Stimulated activated CD8-positive, alpha-beta memory T cell treated with anti-CD3 and anti-CD28 coated beads, Interleukin-7, amount 100 ng/mL, for 48 hours (primary cell): ENCODE measurements around the gene ZMIZ1.
"Not testable (repeated sequence)": the region's sequence is repeated elsewhere in the genome, so short reads cannot be mapped to it uniquely, and the experiment has no call there.

Experiments used
- DNase-seq, 2 donors: peaks; one replicate each; pipeline ENCODE4 v3.0.0-alpha.2; 2020; ENCODE audit warnings: low read depth in 1 of 2; ENCODE audit errors: extremely low read depth in 1 of 2

ZMIZ1 gene

DNA sequence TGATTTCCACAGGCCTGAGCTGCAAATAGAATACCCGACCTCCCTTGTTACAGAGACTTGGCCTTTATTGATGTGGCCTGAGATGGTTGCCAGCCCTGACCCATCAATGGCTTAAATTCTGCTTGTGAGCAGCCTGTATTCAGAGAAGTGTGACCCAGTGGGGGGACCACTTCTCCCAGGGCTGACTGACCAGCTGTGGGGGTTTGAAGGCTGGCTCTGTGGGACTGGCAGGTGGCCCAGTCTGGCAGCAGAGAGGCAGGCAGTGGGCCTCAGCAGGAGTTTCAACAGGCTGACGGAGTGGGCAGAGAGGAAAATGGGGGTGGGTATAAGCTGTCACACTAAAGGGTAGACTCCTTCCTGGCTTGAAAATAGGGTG, 266.3 kb downstream of the ZMIZ1 start:
- no peak for DNase-seq

DNA sequence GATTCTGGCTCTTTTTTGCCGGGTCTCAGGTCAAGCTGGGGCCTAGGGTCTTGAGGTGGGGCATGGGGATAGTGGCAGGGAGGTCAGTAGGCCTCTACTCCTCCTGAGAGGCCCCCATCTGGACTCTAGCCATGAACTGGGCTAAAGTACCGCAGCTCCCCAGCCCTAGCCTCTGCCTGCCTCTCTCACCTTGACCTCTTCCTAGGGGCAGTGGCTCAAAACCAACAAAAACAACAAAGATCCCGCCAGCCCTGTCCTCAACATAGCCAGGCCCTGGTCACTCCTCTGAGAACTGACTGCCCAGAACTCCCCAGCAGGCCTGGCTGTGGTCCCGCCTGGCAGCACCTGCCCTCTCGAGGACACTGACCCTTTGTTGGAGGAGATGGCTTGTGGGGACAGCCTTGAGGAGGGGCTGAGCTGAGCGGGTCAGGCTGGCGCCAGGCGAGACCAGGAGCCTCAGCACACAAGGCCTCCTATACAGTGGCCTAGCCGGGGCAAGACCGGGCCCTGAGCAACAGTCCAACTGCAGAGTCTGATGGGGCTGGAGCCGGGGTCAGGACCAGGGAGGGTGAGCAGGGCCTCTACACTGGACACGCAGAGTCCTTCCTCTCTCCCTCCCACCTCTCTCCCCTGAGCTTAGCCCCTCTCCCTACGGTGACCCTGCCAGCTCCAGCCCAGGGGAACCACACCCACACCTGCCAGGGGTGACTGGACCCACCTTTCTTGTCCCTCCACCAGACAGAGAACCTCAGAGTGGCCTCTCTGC, 266.9 kb downstream of the ZMIZ1 start:
- DNase-seq: no peak

DNA sequence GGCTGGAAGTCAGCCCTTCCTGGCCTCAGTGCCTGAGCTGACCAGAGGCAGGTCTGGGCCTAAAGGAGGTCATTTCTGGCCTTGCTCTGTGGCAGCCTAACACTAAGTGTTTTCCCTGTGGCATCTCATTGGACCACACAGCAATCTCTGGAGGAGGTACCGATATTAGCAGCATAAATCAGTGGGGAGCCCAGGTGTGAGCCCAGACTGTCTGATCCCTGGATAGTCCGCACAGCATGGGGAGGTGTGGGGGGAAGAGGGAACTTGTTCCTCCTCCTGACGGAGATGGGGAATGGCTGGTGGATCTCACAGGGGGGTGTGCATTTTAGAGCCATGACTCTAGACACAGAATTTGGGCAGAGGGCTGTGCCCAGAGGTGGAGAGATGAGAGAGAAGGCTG, 267.5 kb downstream of the ZMIZ1 start:
- DNase-seq: no peak

DNA sequence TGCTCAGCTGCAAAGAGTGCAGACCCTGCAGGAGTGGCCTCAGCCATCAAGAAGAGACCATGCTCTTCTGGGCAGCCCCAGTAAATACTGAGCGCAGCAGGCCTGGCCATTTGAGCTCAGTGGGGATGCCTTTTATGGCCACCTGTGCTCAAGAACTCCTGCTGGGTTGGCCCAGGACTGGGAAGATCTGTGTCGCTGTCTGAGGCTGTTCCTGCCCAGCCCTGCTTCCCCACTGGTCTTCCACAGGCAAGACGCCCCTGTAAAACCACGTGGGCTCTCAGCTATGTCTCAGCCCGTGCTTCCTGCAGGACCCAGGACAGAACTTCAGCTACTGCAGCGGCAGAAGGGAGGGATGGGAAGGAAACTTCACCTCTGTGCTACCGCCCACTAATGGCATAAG, 268.0 kb downstream of the ZMIZ1 start:
- no peak for DNase-seq

DNA sequence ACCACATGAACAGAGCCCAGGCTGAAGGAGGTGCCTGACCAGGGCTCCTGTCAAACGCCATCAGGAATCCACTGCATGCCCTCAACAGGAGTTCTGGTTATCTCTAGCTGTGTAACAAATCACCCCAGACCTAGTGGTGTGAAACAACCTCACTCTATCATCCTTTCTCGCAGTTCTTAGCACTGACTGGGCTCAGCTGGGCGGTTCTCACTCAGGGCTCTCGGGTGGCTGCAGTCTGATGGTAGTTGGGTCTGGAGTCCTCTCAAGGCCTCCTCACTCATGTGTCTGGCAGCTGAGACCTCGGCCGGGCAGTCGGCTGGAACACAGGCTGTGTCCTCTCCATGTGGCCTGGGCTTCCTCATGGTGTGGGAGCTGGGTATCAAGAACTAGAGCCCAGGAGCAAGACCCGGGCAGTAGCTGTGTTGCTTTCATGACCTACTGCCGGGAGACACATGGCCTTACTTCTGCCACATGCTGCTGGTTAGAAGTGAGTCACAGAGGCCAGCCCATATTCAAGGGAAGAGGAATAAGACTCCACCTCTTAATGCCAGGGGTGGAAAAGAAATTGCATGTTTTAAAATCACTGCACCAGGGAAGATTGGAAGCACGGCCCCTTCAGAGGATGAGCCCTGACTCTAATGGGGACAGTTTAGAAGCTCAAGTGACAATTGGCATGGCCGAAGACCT, 269.2 kb downstream of the ZMIZ1 start:
- DNase-seq: not testable (repeated sequence)

DNA sequence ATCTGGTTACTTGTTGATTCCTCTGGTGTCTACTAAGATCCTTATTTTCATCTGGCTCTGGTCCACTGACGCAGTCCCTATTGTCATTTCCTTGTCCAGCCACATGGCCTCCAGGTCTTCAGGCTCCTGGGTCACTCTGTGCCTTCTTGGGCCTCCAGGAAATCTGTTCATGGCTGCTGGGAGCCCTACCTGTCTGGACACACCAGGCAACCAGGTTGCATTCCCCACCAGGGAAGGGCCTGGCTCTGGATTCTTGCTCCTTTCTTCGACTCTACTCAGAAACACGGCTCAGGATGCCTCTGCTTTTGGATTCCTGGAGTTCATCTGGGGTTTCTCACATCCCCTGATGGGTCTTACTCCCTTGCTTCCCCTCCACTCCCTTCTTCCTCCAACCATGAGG, 270.5 kb downstream of the ZMIZ1 start:
- no peak for DNase-seq

DNA sequence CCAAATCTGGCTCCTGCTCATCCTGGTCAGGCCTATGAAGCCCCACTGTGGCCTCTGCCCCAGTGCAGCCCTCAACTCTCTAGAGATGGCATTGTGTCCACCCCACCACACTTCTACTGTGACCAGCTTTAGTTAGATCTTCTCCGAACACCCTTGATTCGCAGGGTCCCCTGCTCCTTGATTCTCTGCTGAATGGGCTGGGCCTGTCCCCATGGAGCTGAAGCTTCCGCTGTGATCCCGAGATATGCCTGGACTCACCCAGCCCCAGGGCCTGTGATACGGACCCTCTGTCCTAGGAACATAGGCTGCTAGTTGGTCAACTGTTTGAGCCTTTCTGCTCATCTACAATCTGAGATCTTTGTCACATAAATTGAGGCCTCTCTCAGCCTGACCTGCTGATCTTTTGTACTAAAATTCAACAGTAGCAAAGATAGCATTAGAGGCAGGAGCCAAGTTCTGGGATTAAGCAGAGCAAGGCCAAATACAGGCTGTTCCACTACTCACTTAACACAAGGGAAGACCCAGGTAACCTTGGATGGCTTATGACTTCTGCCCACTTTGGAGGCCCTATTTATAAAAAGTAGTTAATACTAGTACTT, 272.0 kb downstream of the ZMIZ1 start:
- DNase-seq: no peak

DNA sequence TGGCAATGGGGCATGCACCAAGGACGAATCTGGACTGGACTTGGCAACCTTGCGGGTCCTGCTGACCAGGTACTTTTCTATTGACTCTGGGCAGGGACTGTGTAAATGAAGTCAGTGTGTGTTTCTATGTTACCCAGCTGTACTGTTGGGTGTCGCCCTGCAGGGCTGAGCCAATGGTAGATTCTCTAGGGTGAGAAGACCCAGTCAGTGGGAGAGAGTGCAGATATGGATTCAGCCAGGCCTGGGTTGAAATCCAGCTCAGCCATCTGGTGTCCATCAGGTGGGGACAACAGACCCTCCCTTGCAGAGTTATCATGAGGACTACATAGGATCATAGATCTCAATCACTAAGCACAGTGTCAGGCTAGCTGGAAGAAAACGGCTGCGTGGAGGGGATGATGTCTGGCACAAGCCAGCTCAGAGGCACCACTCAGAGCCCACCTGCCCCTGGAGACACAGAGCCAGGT, 273.6 kb downstream of the ZMIZ1 start:
- DNase-seq: no peak

DNA sequence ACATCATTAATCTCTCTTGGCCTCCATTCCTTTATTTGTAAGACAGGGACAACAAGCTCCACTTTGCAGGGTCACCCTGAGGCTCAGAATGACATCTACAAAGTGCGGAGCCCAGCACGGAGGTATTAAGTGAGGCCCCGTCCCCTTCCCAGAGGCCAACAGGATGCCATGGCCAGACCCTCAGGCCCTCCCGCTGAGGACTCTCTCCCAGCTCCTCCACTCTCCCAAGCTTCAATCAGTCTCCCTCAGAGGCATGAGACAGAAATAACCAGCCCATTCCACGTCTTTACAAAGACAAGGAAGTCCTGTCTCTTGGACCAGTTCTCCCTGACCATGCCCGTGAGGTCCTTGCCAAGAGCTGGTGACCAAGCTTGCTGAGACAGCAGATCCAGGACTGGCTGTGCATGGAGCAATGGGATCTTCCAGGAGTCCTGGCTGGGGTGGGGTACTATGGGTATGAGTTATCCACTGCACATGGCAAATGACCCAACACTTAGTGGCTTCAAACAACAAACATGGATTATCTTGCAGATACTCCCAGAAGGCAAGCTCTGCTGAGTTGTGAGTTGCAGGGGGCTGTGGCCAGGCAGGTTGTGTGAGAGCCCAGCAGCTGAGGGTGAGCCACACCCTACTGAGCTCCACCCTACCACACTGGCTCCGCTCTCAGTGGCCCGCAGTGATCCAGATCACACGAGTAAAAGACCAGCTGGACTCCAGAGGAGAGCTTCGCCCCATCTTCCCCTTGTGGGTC, 274.2 kb downstream of the ZMIZ1 start:
- DNase-seq: no peak

DNA sequence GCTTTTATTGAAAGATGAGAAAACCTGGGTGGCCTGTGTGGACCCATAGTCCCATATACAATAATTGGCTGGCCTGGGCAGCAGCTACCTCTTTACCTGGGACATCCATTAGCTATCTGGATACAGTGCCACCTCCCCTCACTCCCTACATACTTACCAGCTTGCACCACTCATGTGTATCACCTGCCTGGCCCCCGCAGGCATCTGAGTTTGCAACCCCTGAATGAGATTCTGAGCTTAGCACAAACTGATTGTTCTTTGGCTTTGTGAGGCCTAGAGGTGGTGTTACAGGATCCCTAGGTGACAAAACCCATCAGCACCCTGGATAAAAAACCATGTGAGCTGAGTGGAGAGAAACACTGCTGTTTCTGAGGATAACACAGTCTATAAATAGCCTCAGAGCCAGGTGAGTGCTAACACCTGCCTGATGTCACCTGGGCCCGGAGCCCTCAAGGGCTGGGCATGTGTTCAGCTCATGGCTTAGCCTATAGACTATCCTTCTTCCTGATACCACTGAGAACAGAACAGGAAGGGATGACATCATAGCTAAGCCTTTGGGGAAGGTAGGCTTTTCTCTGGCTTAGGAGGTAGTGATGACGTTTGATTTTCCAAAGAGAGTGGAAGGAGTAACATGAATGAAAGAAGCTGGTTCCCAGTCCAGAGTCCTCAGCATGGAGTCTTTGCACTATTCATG, 275.9 kb downstream of the ZMIZ1 start:
- DNase-seq: no peak

DNA sequence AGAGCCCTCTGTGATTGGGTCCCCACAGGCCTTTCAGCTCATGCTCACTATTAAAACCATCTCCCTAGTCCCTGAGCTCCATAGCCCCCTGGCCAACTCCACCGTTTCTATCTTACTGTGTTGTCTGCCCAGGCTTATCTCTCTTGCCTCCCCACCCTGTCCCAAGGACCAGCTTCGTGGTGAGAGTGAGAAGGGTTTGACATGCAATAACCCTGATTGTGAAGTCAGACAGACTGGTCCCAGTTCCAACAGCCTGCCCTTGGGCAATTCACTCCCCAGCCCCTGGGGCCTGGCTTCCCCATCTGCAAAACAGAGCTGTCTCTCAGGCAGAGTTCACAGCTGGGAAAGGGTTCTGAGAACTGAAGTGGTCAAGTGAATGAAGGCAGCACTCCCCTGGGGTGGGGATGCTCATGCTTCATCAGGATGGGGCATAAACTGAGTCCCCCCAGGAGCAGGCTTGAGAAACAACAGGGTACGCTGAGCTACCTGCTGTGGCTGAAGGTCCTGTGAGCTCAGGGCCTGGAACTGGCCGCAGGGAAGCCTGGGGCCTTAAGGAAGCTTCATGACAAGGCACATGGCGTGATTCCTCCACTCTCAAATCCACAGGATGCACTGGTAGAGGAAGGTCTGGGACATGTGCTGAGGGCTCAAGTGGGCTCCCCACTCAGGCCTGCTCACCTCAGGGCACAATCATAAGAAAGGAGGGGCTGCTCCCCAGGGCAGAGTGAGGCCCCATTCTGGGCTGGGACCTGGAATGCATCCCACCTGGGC, 276.7 kb downstream of the ZMIZ1 start:
- DNase-seq: no peak

DNA sequence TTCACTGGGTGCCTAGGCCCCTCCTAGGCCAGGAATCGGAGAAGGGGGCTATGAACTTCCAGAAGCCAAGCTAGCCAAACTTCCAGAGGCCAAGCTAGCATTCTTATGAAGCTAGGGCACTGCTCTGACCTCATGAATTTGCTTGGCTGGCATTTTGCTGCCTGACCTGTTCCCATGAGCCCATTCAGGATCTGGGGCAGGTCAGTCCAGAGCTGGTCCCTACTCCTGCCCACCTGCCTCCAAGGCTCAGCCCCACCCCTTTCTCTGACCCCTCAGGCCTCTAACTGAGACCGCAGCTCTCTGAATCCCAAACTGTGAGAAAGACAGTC, 277.2 kb downstream of the ZMIZ1 start:
- DNase-seq: no peak

DNA sequence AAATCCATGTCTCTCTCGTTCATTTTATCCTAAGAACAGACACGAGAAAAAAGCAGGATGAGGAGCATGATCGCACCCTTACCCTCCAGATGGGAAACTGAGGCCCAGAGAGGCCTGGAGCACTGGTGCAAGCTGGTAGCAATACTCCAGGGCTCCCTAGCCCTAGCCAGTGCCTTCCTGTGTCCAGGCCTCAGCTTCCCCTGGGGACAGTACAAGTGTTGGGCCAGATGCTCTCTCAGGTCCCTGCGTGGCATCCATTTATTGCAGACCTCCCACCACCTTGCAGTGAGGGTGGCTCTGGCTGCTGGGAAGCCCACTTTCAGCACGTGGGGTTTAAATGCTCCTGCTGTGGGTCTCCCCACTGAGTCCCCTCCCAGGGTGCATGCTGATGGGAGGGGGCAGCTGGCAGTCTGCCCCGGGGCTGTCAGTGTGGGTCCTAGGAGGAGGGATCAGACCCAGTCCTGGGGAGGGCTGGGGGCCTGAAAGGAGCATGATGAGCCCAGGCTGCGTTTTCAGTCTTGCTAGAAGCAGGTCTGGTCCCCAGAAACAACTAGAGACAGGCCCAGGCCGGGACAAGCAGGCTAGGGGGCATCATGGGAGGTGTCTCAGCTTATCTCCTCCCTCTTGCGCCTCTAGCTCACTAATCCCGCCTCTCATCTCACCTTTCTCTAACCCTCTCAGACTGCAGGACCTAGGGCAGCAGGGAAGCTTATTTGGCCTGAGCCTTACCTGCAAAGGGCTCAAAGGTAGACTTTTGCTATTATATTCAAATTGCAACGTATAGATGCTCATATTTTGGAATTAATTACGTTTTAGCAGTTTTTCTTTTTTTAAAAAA, 277.8 kb downstream of the ZMIZ1 start:
- DNase-seq: no peak

DNA sequence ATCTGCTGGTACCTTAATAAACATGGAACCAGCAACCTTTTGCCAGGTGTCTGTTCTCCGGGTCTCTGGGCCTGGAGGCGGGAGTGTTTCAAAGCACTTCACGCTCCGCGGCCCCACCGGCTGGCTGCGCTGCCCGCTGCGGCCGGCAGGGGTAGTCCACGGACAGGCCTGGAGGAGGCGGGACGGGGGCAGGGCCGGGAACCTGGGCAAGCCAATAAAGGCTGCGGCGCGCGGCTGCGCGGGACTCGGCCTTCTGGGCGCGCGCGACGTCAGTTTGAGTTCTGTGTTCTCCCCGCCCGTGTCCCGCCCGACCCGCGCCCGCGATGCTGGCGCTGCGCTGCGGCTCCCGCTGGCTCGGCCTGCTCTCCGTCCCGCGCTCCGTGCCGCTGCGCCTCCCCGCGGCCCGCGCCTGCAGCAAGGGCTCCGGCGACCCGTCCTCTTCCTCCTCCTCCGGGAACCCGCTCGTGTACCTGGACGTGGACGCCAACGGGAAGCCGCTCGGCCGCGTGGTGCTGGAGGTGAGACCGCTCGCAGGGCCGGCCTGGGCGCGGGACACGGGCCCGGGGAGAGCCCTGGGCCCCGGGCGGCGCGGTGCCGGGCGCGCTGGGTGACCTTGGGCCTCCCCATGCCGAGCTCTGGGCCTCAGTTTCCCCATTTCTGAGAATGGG, 278.6 kb downstream of the ZMIZ1 start, which contains the start of gene PPIF:
Gene PPIF (plus strand): TSS at position 244 of the 668 bp plus-strand sequence. CDS start 80 bp downstream, at position 324.
- peak; percentile 89 to 90 for DNase-seq

DNA sequence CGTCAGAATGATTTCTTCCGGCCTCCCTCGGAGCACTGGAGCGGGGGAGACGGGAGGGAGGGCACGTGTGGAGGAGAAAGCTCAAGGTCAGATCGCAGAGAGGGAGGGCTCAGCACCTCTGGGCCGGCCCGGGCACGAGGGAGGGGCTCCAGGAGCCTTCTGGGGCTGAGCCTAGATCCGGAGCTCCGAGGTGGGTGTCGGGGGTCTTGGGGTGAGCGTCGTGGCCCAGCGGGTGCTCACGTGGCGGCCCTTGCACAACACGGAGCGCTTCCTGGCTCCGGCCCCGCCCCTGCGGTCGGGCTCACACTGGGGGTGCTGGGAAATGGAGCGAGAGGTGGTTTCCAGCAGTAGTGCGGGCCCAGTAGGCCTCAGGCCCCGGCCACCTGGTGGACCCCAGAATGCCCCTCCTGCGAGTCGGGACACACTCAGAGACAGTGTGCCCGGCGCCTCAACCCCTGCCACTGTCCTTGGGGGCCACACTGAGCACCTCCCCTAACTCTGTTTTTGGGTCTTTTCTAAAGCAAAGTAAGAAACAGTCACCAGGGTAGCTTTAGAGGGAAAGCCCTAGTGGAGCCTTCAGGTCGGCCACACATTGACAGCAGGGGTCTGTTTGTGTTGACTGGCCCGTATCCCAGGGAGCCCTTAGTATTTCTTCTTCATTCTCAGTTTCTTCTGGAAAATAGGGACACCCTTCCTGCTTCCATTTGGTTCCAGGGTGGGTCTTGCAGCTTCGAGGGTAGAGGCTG, 279.3 kb downstream of the ZMIZ1 start:
- peak; percentile 57 to 73 for DNase-seq

DNA sequence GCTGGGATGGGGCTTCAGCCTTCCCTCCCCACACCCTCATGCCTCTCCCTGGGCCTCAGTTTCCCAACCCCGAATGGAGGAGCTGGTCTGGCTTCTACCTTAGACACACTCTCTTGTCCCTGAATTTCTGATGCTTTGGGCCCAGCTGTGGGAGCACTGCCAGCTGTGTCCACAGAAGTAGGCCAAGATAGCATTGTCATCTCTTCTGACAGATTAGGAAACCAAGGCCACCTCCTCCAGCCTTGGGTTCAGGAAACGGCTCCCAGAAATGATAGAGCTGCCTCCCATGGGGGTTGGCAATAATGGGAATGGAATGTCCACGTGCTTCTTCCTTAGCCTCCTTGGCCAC, 279.8 kb downstream of the ZMIZ1 start:
- DNase-seq: no peak

DNA sequence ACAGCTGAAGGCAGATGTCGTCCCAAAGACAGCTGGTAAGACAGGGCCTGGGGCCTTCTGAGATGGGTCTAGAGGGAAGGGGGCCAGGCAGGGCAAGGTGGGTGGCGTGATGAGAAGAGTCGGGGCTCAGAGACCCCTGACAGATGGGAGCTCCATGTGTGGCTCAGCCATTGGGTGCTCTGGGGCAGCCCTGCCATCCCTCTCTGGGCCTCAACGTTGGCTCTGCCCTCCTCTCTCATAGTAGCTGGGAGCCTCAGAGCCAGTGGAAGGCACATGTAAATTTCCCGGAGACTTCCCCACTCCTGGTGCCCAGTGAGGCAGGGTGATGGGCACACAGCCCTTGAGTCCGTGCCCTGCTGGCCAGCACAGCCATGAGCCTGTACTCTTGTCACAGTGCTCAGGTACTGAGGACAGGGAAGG, 280.3 kb downstream of the ZMIZ1 start:
- no peak for DNase-seq
